OCI-LY3 (cell line): Measurements from ENCODE around the gene CACNB4.

ENCODE experiments used
- CTCF ChIP-seq: fragments of 200-600, 300-600 bp; sonication (generic); IDR thresholded peaks from 2 replicates; pipeline ENCODE4 v1.5.1; 2014; ENCODE audit warnings: antibody characterized with exemption, low read length, low read depth
- EZH2phosphoT487 ChIP-seq: fragments of 200-600 bp; shearing (Covaris generic); IDR thresholded peaks from 2 replicates; pipeline ENCODE4 v1.6.1; 2018; ENCODE audit warnings: antibody characterized with exemption, mixed run types, low read depth

- no peak for TF ChIP-seq CTCF
- no peak for TF ChIP-seq EZH2phosphoT487
Measured at GRCh38 chr2:151945602-151946001, 153.2 kb downstream of the CACNB4 start.
